Neural cell (in vitro differentiated cells): ENCODE measurements around the gene THRAP3.

ENCODE experiments used
- EP300 ChIP-seq: fragments of 450-650 bp; conservative IDR thresholded peaks from 2 replicates; pipeline ENCODE4 v1.6.1; 2014; ENCODE audit warnings: antibody characterized with exemption, mild to moderate bottlenecking, moderate library complexity; ENCODE audit not compliant: poor library complexity, severe bottlenecking
- EZH2 ChIP-seq: fragments of 200-600, 300-800 bp; shearing (Covaris generic), sonication (generic); IDR thresholded peaks from 2 replicates; pipeline ENCODE4 v1.6.1; 2014; ENCODE audit warnings: antibody characterized with exemption, low read length, borderline replicate concordance, mild to moderate bottlenecking; ENCODE audit not compliant: insufficient read depth, poor library complexity, severe bottlenecking
- MXI1 ChIP-seq: fragments of 450-650 bp; conservative IDR thresholded peaks from 2 replicates; pipeline ENCODE4 v1.6.1; 2014; ENCODE audit warnings: antibody characterized with exemption, mild to moderate bottlenecking; ENCODE audit not compliant: poor library complexity, severe bottlenecking
- TAF1 ChIP-seq: IDR thresholded peaks from 2 replicates; pipeline ENCODE4 v1.6.1; 2012; ENCODE audit warnings: low read depth
- TF ChIP-seq, protein P1 (sequence below): fragments of 450-650 bp; IDR thresholded peaks from 2 replicates; pipeline ENCODE4 v1.5.1; 2014; ENCODE audit warnings: antibody characterized with exemption, mild to moderate bottlenecking, moderate library complexity; ENCODE audit not compliant: poor library complexity, severe bottlenecking
- TF ChIP-seq, protein P2 (sequence below): IDR thresholded peaks from 2 replicates; pipeline ENCODE4 v1.6.1; 2012; ENCODE audit warnings: borderline replicate concordance

GRCh38 chr1:36236302-36236701, 12.1 kb downstream of the THRAP3 start:
- TF ChIP-seq, protein P1, sequence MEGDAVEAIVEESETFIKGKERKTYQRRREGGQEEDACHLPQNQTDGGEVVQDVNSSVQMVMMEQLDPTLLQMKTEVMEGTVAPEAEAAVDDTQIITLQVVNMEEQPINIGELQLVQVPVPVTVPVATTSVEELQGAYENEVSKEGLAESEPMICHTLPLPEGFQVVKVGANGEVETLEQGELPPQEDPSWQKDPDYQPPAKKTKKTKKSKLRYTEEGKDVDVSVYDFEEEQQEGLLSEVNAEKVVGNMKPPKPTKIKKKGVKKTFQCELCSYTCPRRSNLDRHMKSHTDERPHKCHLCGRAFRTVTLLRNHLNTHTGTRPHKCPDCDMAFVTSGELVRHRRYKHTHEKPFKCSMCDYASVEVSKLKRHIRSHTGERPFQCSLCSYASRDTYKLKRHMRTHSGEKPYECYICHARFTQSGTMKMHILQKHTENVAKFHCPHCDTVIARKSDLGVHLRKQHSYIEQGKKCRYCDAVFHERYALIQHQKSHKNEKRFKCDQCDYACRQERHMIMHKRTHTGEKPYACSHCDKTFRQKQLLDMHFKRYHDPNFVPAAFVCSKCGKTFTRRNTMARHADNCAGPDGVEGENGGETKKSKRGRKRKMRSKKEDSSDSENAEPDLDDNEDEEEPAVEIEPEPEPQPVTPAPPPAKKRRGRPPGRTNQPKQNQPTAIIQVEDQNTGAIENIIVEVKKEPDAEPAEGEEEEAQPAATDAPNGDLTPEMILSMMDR: no peak
- TF ChIP-seq EZH2 (no peak), MXI1 (no peak), EP300 (no peak), TAF1 (no peak)
- TF ChIP-seq, protein P2, sequence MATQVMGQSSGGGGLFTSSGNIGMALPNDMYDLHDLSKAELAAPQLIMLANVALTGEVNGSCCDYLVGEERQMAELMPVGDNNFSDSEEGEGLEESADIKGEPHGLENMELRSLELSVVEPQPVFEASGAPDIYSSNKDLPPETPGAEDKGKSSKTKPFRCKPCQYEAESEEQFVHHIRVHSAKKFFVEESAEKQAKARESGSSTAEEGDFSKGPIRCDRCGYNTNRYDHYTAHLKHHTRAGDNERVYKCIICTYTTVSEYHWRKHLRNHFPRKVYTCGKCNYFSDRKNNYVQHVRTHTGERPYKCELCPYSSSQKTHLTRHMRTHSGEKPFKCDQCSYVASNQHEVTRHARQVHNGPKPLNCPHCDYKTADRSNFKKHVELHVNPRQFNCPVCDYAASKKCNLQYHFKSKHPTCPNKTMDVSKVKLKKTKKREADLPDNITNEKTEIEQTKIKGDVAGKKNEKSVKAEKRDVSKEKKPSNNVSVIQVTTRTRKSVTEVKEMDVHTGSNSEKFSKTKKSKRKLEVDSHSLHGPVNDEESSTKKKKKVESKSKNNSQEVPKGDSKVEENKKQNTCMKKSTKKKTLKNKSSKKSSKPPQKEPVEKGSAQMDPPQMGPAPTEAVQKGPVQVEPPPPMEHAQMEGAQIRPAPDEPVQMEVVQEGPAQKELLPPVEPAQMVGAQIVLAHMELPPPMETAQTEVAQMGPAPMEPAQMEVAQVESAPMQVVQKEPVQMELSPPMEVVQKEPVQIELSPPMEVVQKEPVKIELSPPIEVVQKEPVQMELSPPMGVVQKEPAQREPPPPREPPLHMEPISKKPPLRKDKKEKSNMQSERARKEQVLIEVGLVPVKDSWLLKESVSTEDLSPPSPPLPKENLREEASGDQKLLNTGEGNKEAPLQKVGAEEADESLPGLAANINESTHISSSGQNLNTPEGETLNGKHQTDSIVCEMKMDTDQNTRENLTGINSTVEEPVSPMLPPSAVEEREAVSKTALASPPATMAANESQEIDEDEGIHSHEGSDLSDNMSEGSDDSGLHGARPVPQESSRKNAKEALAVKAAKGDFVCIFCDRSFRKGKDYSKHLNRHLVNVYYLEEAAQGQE: no peak
